22Rv1 (cell line): ENCODE data around the gene VPS11.

Experiments used
- ZFX ChIP-seq: fragments of 450-650 bp; IDR thresholded peaks from 2 replicates; pipeline ENCODE4 v1.6.1; 2017; ENCODE audit warnings: antibody characterized with exemption, borderline replicate concordance
- TF ChIP-seq, protein P1 (sequence below): fragments of 450-650 bp; IDR thresholded peaks from 2 replicates; pipeline ENCODE4 v1.5.1; 2017; ENCODE audit warnings: mild to moderate bottlenecking

DNA sequence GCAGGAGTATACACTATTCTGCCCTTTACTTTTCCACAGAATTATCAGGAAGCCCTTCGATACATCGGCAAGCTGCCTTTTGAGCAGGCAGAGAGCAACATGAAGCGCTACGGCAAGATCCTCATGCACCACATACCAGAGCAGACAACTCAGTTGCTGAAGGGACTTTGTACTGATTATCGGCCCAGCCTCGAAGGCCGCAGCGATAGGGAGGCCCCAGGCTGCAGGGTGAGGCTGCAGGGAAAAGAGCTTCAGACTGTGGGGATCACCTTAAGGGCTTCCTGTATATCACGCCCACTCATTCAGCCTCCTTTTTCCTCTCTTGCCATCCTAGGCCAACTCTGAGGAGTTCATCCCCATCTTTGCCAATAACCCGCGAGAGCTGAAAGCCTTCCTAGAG, 10.2 kb downstream of the VPS11 start:
- TF ChIP-seq, protein P1, sequence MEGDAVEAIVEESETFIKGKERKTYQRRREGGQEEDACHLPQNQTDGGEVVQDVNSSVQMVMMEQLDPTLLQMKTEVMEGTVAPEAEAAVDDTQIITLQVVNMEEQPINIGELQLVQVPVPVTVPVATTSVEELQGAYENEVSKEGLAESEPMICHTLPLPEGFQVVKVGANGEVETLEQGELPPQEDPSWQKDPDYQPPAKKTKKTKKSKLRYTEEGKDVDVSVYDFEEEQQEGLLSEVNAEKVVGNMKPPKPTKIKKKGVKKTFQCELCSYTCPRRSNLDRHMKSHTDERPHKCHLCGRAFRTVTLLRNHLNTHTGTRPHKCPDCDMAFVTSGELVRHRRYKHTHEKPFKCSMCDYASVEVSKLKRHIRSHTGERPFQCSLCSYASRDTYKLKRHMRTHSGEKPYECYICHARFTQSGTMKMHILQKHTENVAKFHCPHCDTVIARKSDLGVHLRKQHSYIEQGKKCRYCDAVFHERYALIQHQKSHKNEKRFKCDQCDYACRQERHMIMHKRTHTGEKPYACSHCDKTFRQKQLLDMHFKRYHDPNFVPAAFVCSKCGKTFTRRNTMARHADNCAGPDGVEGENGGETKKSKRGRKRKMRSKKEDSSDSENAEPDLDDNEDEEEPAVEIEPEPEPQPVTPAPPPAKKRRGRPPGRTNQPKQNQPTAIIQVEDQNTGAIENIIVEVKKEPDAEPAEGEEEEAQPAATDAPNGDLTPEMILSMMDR: no peak
- TF ChIP-seq ZFX: no peak
